ENCODE data around the gene UBAC2. TPM values are rescaled to one million over a fixed set of nuclear protein-coding genes. Genes with fewer than 3 reads are reported as not detected.

UBAC2 gene
- total RNA-seq, 1 donor from 2014 or later: 33.8 TPM

GRCh38 chr13:99334221-99334620 is 133.6 kb downstream of the UBAC2 start:
- DNase-seq (ENCODE audit: low read depth, low spot score): no peak

DNA sequence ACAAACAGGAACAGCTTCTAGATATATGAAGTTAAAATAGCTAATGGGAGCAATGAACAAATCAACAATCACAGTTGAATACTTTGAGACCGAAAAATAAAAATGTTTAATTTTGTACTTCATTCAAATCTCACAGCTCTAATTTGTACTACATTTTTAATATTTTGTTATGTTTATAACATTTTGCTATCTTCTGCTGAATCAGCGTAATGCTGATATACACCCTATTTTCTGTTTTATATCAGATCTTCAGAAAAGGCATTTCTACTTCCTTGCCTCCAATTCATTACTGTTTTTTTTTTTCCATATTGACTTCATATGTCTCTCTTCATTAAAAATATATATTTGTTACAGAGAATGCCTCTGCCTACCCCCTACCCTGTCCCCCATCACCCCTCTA is 134.4 kb downstream of the UBAC2 start:
- no peak for DNase-seq (ENCODE audit: low read depth, low spot score)

- DNase-seq (ENCODE audit: low read depth, low spot score): no peak
These were observed 134.9 kb downstream of the UBAC2 start for GRCh38 chr13:99335603-99336002.

GRCh38 chr13:99339230-99339721 is 138.6 kb downstream of the UBAC2 start:
- no peak for DNase-seq (ENCODE audit: low read depth, low spot score)

DNA sequence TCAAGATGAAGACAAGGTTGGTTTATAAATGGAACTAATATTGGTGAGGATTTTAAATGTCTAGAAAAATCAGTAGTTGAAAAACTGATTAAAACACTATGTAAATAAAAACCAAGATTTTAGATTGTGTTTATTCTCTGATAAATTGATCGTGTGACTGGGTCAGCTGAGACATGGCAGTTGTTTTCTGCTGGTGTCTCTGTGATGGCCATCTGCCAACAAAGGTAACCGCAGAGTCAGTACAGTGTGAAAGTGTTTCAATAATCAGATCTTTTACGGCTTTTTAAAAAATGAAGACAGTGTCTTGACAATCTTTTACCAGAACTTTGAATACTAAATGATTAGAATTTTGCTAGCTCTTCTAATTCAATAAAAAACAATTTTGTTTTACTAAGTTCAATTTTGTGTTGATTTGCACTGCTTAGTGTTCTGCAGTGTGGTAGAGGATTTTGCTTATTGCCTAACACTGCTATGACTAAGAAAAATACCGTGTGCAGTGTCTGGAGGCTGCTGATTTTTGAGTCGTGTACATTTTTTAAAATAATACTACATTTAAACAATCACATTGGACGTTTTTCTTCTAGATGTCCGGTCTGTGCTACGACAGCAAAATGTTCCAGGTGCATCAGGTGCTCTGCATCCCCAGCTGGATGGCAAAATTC is 139.2 kb downstream of the UBAC2 start:
- no peak for DNase-seq (ENCODE audit: low read depth, low spot score)

GRCh38 chr13:99340638-99341037 is 140.0 kb downstream of the UBAC2 start:
- no peak for DNase-seq (ENCODE audit: low read depth, low spot score)

GRCh38 chr13:99341969-99342722 is 141.5 kb downstream of the UBAC2 start:
- DNase-seq (ENCODE audit: low read depth, low spot score): no peak

DNA sequence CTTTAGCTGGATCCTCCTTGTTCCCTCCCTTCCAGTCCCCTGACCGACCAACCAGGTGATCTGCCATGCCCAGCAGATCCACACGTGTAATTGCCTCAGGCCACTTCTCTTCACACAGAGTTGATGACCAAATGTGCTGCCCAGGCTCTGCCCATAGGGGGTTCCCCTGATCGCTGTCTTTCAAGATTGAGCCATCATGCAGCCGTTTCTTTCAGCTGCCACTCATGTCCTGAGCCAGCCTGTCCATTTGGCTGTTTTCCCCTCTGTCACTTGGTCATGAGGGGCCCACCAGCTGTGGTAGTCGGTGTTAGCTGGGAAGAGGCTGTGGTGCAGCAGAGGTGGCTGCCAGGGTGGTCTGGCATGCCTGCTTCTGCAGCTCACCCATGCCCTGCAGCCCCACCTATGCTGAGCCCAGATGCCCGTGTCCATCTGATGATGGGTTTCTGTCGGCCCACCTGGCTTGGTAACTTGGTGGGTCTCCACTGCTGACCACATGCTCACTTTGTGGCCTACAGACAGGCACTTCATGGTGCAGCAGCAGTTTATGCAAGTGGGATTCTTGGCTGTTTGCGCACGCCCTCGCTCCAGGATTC is 142.2 kb downstream of the UBAC2 start:
- DNase-seq (ENCODE audit: low read depth, low spot score): no peak

GRCh38 chr13:99344610-99345208 is 144.1 kb downstream of the UBAC2 start:
- DNase-seq (ENCODE audit: low read depth, low spot score): no peak

GRCh38 chr13:99345345-99345744 is 144.7 kb downstream of the UBAC2 start:
- no peak for DNase-seq (ENCODE audit: low read depth, low spot score)

GRCh38 chr13:99346335-99347042 is 145.8 kb downstream of the UBAC2 start:
- DNase-seq (ENCODE audit: low read depth, low spot score): no peak

DNA sequence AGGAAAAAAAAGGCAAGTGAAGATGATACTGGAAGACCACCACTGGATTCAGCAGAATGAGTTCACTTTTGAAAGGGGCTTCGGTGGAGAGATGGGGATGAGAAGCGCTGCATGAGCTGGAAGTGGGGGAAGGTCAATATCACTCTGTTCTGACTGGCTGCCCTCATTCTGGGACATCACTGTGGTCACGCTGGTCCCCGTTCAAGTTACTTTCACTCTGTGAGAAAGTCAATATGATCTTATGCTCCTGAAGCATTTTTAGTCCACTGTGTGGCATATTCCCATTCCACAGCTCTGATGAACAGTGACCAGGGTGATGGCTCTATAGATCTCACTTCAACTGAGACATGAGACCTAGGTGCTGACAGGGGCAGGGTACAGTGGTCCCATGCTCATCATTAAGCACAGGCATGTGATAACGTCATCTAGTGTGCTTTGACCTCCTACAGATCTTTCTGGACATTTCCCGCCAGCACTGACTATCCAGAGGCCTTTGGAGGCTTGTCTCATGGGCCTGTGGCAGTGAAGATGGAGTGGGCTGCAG is 146.8 kb downstream of the UBAC2 start:
- no peak for DNase-seq (ENCODE audit: low read depth, low spot score)

- DNase-seq (ENCODE audit: low read depth, low spot score): no peak
These were observed 147.3 kb downstream of the UBAC2 start for GRCh38 chr13:99347911-99348451.

DNA sequence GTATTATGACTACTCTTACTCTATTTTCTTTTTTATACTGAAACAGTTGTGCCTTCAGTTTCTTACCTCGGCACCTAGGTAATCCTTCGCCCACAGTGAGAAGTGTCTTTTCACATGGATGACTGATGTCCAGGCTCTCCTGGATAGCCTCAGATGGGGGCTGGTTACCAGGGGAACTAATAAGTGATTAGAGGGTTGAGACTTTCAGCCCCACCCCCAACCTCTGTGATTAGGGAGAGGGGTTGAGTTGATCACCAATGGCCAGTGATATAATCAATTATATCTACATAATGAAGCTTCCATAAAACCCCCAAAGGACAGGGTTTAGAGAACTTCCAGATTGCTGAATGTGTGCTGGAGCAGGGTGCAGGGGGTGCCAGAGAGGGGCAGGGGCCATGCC is 149.5 kb downstream of the UBAC2 start:
- no peak for DNase-seq (ENCODE audit: low read depth, low spot score)

DNA sequence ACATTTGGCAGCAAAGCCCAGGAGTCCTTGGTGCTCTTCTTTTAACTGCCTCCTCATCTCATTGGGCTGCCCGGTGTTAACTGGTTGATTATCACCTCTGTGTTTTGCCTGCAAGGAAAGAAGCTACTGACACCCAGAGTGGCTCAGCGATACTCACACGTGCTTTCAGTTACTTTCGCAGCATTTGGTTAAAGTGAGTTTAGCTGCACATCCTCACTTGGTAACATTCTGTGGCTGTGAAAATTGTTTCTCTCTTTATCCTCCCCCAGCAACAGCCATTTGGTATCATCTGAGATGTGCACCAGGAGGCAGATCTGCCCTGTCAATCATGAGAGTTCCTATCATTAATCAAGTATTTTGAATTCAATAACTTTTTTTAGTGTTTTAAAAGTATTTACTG is 151.1 kb downstream of the UBAC2 start:
- DNase-seq (ENCODE audit: low read depth, low spot score): no peak

DNA sequence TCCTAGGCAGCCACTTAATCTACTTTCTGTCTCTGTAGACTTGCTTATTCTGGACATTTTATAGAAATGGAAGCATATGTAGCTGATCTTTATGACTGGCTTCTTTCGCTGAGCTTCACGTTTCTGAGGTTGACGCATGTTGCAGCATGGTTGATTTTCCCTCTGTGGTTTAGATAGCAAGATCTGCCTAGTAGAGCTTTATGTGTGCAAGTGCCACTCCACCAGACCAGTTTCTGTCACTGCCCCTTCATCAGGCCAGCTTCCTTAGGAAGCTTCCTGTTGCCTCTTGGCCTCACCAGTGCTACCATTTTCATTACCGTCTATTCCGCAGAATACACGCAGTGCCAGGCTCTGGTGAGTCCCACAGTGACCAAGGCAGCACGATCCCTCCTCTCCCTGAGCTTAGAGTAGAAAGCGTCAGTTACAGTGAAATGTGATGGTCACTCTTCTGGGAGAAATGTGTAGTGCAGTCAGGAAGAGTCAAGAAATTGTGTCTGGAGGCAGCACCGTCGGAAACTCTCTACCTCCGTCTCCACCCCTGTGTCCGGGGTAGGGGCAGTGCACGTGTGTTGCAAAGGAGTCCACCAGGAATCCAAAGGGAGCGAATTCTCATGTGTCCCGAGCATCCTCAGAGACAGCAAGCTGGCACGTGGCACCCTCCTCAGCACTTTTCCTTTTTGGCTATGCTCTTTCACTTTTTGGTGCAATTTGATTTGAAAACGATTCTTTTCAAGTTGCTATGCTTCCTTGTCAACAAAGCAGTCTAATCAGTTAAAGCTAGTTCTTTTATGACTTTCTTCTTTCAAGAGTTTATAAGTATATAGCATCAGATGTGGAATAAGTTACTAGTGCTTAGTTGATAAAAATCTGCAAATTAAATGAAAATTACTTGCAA is 151.9 kb downstream of the UBAC2 start:
- no peak for DNase-seq (ENCODE audit: low read depth, low spot score)

DNA sequence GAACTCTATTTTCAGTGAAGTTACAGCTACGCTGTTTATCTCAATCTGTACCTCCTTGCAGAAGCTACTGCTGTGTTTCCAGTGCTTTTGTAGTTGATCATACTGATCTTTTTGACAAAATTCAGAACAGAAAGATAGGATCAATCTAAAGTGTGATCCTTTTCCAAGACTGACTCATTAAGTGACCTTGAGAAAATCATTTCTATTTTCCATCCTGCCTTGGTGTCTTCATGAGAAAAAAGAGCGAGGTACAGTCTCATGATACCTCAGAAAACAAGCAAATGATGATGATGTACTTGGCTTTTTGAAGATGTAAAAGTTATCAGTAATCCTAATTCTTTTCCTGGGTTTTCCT is 152.6 kb downstream of the UBAC2 start:
- DNase-seq (ENCODE audit: low read depth, low spot score): no peak

DNA sequence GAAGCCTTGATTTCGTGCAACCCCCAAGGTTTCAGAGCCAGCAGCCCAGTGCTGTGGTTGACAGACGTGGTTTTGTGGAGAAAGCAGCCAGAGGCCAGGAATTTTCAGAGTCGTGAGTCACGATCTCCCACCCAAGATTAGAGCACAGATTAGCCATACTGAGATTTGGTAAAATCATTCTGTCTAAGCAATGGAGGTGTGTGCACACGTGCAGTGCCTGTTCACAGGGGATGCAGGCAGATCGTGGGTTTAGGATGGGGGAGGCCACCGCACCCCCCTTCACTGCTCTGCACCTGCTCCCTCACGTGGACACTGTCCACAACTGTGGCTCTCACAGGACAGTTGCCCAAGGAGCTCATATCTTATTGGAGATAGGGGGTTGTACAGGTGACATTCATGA is 153.2 kb downstream of the UBAC2 start:
- DNase-seq (ENCODE audit: low read depth, low spot score): no peak

DNA sequence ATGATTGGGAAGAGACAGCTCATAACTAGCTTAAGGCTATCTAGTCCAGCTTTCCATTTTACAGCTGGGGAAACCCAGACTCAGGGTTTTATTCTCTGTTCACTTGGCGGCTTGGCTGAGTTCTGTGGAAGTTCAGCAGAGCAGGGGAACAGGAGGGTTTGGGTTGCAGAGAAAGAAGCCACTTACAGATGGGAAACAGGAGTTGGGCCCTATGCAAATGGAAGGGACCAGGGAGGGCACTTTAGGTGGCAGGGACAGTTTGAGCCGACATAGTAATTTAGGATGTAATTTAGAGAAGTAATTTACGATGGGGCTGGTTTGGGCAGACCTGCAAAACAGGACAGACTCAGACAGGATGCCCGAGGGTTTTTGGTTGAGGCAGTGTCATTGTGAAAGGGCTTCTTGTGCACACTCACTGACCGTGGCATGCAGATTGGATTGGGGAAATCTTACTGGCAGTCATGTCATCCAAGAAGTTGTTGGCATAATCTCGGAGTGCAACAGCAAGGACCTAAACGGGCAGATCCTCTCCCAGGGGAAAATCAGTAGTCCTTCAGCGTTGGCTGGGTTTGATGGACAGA is 153.8 kb downstream of the UBAC2 start:
- no peak for DNase-seq (ENCODE audit: low read depth, low spot score)
